Right forelimb (tissue), 1 donor: Measurements from ENCODE around the gene OTUD7B.
"Not testable (repeated sequence)": the region's sequence is repeated elsewhere in the genome, so short reads cannot be mapped to it uniquely, and the experiment has no call there.

Source experiments
- DNase-seq: peaks from one replicate; pipeline ENCODE4 v3.0.0-alpha.2; 2018

The OTUD7B gene

DNA sequence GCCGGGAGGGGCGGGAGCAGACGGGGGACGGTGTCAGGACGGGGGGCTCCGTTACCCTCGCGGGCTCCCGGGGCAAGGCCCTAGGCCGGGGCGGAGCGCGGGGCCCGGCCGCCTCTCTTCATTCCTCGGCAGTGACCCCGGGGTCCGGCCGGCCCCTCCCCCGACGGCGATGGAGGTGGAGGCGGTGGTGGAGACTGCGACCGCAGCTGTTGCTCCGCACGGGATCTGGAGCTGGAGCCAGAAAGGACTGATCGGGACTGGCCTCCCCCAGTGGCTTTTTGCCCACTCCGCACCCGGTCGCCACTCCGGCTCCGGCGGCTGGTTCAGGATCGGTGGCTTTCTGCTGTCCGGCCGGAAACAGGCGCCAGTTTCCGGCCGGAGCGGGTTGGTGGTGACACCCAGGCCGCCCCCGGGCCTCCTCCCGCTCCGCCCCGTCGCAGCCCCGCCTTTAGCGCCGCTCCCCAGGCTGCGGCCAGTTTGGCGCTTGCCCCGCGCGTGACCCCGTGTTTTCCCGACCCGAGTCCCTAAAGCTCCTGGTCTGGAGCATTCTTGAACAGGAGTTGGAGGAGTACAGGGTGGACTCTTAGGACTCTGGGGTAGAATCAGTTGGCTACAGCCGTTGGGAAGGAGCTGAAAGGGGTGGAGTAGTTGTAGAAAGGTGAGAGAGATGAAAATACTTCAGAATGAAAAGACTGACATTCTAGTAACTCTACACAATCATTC lies at the start of gene OTUD7B:
Gene OTUD7B (minus strand): TSS at position 334 of the 723 bp plus-strand sequence. CDS start 33,216 bp downstream, outside the sequence.
- DNase-seq: peak; percentile 95

DNA sequence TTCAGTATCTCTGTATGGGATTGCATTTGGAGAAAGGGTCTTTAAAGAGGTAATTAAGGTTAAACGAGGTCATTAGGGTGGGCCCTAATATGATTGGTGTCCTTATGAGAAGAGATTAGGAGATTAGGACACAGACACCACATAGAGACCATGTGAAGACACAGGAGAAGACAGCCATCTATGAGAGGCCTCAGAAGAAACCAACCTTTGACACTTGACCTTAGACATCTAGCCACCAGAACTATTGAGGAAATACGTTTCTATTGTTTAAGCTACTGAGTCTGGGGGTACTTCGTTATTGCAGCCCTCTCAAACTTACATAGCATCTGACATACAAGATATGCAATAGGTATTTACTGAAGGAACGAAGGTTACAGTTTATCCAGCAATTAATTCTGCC lies 49.7 kb upstream of the OTUD7B start:
- no peak for DNase-seq

- no peak for DNase-seq
Observed at GRCh38 chr1:150056407-150056806, 45.9 kb upstream of the OTUD7B start.

- not testable (repeated sequence) for DNase-seq
Observed at GRCh38 chr1:150055507-150055906, 45.0 kb upstream of the OTUD7B start.

DNA sequence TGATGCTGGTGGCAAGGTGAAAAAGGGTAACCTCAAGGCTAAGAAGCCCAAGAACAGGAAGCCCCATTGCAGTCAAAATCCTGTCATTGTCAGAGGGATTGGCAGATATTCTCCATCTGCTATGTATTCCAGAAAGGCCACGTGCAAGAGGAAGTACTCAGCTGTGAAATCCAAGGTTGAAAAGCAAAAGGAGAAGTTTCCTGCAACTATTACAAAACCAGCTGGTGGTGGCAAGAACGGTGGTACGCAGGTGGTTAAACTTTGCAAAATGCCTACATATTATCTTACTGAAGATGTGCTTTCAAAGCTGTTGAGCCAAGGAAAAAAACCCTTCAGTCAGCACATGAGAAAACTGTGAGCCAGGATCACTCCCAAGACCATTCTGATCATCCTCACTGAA lies 43.4 kb upstream of the OTUD7B start:
- no peak for DNase-seq

DNA sequence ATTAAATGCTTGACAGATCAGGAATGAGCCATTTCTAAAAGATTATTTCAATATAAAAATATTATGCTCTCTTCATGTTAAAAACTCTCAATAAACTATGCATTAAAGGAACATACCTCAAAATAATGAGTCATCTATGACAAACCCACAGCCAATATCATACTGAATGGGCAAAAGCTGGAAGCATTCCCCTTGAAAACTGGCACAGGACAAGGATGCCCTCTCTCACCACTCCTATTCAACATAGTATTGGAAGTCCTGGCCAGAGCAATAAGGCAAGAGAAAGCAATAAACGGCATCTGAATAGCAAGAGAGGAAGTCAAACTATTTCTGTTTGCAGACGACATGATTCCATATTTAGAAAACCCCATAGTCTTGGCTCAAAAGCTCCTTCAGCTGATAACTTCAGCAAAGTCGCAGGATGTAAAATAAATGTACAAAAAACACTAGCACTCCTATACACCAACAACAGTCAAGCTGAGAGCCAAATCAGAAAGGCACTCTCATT lies 41.4 kb upstream of the OTUD7B start:
- DNase-seq: not testable (repeated sequence)

DNA sequence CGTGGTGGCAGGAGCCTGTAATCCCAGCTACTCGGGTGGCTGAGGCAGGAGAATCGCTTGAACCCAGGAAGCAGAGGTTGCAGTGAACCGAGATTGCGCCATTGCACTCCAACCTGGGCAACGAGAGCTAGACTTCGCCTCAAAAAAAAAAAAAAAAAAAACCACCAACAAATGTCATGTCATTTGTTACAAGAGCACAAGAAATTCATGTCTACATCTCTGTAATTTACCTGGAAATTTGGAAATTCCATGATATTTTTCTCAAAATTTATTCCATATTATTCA lies 40.5 kb upstream of the OTUD7B start:
- DNase-seq: no peak

DNA sequence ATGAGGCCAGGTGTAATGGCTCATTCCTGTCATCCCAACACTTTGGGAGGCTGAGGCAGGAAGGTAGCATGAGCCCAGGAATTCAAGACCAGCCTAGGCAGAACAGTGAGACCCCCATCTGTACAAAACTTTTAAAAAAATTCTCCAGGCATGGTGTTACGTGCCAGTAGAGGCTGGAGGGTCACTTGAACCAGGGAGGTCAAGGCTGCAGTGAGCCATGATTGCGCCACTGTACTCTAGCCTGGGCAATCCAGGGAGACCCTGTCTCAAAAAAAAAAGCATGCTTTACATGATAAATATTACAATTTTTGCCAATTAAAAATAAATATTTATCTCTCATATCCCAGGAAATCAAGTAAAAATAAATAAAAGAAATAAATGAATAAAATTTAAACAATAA lies 39.4 kb upstream of the OTUD7B start:
- DNase-seq: no peak

GRCh38 chr1:150034336-150034735 lies 23.8 kb upstream of the OTUD7B start:
- no peak for DNase-seq

DNA sequence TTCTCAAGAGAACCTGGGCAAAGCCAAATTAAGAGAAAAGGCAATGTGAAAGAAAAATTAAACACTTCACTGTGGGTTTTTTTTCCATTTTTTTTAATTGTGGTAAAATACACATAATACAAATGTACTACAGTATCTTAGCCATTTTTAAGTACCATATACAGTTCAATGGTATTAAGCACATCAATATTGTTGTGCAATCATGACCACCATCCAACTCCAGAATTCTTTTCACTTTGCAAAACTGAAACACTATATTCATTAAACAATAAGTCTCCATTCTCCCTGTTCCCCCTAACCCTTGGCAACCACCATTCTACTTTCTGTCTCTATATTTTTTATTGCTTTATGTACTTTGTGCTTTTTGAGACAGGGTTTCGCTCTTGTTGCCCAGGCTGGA lies 17.8 kb upstream of the OTUD7B start:
- DNase-seq: no peak

DNA sequence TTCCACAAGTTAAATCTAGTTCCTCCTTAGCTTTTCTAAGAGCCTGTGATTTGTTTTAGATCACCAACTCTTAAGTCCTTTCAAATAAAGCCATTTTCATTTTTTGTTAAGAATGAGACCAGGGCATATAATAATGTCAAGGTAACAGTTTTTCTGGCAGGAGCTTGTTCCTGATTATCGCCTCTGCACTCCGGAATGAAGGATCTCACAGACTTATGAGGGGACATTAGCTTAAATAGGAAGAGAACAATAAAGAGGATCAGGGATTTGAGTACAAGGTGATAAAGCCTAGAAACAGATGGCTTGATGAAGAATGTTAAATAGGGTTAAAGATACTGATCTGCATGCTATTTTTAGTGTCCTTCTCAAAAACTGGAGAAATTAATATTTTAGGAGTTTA lies 13.6 kb upstream of the OTUD7B start:
- DNase-seq: no peak

DNA sequence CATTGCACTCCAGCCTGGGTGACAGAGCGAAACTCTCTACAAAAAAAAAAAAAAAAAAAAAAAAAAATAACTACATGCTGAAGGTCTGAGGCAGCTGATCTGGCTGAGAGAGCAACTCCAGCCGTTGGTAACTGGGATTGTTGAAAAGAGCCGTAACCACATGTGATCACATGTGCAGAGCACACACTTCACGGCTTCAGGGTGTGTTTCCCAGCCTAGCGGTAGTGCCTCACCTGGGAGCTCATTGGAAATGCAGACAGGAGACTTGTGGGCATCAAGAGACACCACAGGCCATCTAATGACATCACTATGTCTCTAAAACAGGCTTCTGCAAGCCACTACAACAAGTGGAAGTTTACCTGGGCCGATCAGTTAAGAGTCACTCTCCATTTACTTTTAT lies 11.8 kb upstream of the OTUD7B start:
- no peak for DNase-seq

- DNase-seq: no peak
Observed at GRCh38 chr1:150021191-150021694, 10.7 kb upstream of the OTUD7B start.

DNA sequence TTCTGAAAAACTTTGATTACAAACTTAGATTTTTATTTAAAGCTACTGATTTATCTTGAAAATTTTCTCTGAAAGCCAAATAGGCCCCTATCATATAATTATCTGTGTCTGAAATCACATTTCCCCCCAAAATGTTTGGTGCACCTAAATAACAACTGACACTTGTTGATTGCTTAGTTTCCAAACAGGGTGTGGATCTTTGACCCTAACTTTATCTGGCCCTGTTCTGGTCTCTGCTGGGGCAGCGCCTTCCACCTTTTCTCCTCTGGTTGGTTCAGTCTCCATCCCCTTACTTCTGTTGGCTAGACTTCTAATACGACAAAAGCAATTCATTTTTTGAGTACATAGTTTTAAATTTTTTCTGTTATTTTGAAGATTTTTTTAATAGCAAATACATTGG lies 10.2 kb upstream of the OTUD7B start:
- DNase-seq: no peak

DNA sequence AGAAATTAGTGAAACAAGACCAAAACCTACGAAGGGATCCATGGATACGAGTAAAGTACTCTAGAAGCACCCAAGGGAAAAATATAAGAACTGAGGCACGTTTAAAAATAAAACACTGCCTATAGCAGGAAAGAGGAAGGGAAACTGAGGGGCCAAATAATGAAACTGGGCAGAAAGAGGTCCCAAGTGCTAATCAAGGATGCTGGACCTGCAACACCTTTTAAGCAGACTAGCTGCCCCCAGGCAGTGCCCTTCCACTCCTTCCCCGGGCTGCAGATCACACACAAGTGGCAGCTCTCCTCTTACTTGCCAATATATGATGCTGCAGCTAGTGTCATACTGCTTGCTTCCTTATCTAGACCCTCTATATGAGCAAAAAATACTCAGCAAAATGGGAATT lies 7.6 kb upstream of the OTUD7B start:
- DNase-seq: no peak

DNA sequence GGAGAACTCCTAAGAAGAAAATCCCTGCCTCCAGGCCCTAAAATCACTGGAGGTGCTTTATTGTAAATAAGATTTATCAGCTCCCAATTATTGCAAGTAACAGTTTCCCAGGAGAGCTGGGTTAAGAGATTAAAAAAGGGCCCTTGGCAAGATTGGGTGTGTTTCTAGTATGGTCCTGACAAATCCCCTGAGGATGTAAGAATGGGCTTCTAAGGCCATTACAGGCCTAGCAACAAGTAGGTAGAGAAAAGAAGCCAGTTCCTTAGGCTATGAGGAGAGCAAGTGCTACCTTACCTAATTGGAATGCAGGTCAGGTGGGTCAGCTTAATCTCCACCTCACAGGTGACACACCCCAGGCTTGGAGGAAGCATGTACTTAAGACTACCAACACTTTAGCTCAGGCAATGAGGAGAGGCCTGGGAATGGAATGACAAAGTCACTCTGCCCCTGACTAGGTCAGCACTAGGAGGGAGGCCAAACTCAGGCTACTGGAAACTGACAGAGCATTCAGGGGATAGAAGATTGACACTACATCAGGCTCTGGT lies 6.8 kb upstream of the OTUD7B start:
- no peak for DNase-seq

DNA sequence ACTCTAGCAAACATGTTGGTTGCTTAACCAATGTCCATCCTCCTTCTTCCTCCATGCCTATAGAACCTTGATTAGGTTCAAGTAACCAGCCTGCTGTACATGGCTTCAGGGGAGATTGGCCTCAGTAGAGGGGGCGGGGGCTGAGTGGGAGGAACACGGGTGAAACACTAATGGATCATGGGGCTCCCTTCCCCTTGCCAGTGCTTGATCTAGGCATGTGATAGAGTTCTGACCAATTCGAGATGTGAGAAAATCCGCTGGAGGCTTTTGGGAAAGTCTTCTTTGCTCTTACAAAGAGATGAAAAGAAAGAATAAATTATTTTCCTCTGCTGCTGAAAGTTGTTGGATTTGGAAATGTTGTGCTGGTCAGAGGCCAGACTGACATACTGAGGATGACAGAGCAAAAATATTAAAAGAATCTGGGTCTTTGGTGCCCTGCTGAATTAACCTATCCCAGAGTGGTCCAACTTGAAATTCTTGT lies 5.2 kb upstream of the OTUD7B start:
- no peak for DNase-seq

- peak; percentile 46 for DNase-seq
Observed at GRCh38 chr1:150012611-150013010, 2.1 kb upstream of the OTUD7B start.

- DNase-seq: peak; percentile 70
Observed at GRCh38 chr1:150009604-150010392, 728 bp downstream of the OTUD7B start.

DNA sequence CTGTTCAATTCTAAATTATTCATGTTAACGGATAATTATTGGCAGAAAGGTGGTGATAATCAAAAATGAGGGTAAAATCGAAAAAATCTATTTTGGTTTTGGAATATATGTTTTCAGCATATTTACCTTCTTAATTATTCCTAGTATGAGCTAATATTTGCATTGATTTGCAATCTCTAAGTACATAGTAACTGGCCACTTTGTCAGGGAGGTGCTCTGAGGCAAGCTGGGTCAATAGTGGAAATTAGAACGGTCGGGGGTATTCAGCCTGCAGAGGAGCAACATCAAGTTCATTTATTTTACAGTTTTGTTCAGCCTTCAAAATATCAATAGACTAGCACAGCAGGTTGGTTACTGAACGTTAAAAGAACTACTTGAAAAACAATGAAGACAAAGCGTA lies 1.8 kb downstream of the OTUD7B start:
- DNase-seq: no peak

- no peak for DNase-seq
Observed at GRCh38 chr1:150006881-150007421, 3.6 kb downstream of the OTUD7B start.

DNA sequence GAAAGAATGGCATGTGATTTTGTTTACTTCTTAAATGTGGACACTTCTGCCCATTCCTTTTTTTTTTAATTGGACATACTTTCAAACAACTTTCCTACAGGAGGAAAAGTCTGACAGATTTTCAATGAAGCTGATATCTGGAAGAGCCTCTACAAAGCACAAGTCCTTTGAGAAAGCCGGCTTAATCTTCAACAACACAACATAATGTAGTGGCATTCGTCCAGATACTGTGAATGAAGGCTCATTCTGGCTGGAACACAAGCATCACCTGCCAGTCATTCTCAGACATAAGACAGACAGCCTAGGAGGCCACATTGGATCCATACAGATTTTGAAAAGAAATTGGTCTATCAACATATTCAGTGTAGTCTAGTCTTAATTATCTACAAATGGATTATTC lies 4.9 kb downstream of the OTUD7B start:
- no peak for DNase-seq

GRCh38 chr1:150003801-150004200 lies 6.7 kb downstream of the OTUD7B start:
- DNase-seq: no peak

DNA sequence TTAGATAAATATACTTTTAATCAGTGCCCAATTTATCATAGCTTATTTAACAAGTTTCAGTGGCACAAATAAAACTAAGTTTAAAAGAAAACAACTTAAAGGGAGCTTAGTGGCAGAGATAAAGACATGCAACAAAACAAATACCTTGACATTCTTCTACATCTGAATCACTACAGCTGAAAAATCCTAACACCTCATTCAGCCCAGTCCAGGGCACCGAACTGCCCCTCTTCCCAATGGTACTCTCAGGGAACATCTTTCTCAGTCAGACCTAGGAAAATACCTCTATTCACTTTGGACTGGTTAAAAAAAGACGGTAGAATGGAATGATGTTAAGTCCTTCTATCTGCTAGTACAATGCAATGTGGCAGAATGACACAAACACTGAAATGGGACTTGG lies 8.3 kb downstream of the OTUD7B start:
- no peak for DNase-seq
